Large intestine (tissue), 3 donors: Measurements from ENCODE around the gene STK26. TPM values are rescaled to one million over a fixed set of nuclear protein-coding genes. Genes with fewer than 3 reads are reported as not detected.

Source experiments
- DNase-seq, 2 donors: peaks; one replicate each; pipeline versions ENCODE4 v3.0.0 to v3.0.0-alpha.2; 2013
- H3K27ac ChIP-seq: one replicate; pipeline ENCODE4 v1.5.1; 2013; ENCODE audit warnings: low read length
- H3K27me3 ChIP-seq: 2 replicates; pipeline ENCODE4 v1.6.1; 2013; ENCODE audit warnings: low read length; ENCODE audit not compliant: control insufficient read depth, insufficient read depth
- H3K36me3 ChIP-seq: 2 replicates; pipeline ENCODE4 v1.6.1; 2013; ENCODE audit warnings: low read length; ENCODE audit not compliant: control insufficient read depth, insufficient read depth
- H3K4me1 ChIP-seq: one replicate; pipeline ENCODE4 v1.6.1; 2013; ENCODE audit warnings: low read length; ENCODE audit not compliant: control insufficient read depth, insufficient read depth
- H3K4me3 ChIP-seq: one replicate; pipeline ENCODE4 v1.5.1; 2013; ENCODE audit warnings: low read length
- H3K9me3 ChIP-seq: one replicate; pipeline ENCODE4 v1.6.1; 2013; ENCODE audit warnings: mild to moderate bottlenecking, low read depth, low read length, moderate library complexity; ENCODE audit not compliant: control insufficient read depth
- WGBS: methylation state at CpG from one replicate; pipeline ENCODE4 v1.1.5; 2013; ENCODE audit warnings: low lambda C conversion rate; ENCODE audit not compliant: insufficient coverage; 5-methylcytosine and 5-hydroxymethylcytosine counted together
- polyA plus RNA-seq: library from polyadenylated mRNA; unstranded; fragments of 120-200 nt; gene quantifications from one replicate; pipeline ENCODE4 v1.2.1, GENCODE V29; 2013

The STK26 gene
- polyA plus RNA-seq, 1 donor: 9.4 TPM

DNA sequence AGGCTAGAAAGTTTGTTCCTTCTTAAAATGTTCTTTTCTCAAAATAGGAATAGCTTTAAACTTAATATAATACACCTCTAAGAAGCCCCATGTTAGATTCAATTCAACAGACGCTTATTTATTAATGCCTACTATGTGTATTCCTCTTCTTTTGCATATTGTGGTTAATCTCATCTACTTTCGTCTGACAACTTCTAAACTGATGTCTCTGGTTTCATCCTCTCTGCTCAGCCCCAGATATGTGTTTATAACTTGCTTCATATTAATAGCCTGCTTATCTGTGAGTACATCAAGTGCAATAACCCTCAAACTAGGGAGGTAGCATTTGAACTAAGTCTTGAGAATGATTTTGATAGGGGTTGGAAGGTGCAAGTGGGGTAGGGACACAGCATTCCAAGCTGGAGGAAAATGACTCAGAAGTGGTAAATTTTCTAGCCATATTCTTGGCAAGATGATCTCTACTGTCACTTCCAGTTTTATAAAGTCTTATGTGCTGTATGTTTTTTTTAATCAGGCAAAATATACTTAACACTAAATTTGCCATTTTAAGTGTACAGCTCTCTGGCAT, 37.0 kb downstream of the STK26 start:
- H3K4me3 ChIP-seq: no peak overlapping the region
- no peak overlapping the region for H3K27ac ChIP-seq
- H3K36me3 ChIP-seq: no peaks in the 10 kb centered on the region
- H3K9me3 ChIP-seq: no peaks in the 10 kb centered on the region
- H3K4me1 ChIP-seq: no peaks in the 10 kb centered on the region
- WGBS: 100% methylated on average over 1 of the region's 2 CpGs
- no peak for DNase-seq
- no peaks in the 10 kb centered on the region for H3K27me3 ChIP-seq

DNA sequence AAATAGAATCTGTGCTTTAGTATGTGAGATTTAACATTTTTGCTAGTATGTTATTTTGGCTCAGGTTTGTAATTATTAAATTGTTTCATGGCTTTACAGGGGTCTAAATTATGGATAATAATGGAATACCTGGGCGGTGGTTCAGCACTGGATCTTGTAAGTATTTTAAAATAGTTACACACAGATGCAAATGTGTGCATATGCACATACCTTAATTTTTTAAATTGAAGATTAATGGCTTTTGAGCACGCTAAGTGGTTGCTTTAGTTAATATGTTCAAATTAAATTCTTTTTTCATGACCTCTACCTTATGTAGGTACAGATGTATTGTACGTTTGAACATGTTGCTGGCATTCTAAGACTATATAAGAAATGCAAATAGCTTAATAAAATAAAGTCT, 40.2 kb downstream of the STK26 start:
- no peak for DNase-seq
- Histone ChIP-seq H3K27me3 (no peaks in the 10 kb centered on the region), H3K27ac (no peak overlapping the region), H3K36me3 (no peaks in the 10 kb centered on the region), H3K4me1 (no peaks in the 10 kb centered on the region), H3K9me3 (no peaks in the 10 kb centered on the region), H3K4me3 (no peak overlapping the region)
- WGBS: no CpG with 5 or more reads among the region's 3 CpGs

DNA sequence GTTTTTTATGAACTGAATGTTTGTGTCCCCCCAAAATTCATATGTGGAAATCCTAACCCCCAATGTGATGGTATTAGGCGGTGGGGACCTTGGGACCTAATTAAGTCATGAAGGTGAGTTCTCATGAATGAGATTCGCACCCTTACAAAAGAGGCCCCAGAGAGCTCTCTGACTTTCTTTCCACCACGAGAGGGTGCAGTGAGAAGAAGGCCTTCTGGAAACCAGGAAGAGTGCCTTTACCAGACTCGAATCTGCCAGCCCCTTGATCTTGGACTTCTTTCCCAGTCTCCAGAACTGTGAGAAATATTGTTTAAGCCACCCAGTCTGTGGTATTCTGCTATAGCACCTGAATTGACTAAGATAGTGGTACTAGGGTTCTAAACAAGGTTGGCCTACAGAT, 40.8 kb downstream of the STK26 start:
- Histone ChIP-seq H3K36me3 (no peaks in the 10 kb centered on the region), H3K27ac (no peak overlapping the region), H3K27me3 (no peaks in the 10 kb centered on the region), H3K4me1 (no peaks in the 10 kb centered on the region), H3K9me3 (no peaks in the 10 kb centered on the region), H3K4me3 (no peak overlapping the region)
- no peak for DNase-seq
- WGBS: no CpG with 5 or more reads among the region's 4 CpGs

DNA sequence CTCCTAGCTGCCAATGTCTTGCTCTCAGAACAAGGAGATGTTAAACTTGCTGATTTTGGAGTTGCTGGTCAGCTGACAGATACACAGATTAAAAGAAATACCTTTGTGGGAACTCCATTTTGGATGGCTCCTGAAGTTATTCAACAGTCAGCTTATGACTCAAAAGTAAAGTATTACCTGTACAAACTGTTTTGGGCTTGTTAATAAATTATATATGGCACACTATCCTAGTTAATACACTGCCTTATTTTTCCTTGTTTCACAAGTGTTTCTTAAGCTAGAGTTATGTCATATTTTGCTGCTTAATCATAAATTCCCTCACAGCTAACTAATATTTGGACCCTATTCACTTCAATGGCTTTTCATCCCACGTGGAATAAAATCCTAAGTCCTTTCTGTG, 45.3 kb downstream of the STK26 start:
- Histone ChIP-seq H3K36me3 (no peaks in the 10 kb centered on the region), H3K27me3 (no peaks in the 10 kb centered on the region), H3K4me1 (no peaks in the 10 kb centered on the region), H3K27ac (no peak overlapping the region), H3K9me3 (no peaks in the 10 kb centered on the region), H3K4me3 (no peak overlapping the region)
- no peak for DNase-seq
- WGBS: no CpG with 5 or more reads among the region's 1 CpG

DNA sequence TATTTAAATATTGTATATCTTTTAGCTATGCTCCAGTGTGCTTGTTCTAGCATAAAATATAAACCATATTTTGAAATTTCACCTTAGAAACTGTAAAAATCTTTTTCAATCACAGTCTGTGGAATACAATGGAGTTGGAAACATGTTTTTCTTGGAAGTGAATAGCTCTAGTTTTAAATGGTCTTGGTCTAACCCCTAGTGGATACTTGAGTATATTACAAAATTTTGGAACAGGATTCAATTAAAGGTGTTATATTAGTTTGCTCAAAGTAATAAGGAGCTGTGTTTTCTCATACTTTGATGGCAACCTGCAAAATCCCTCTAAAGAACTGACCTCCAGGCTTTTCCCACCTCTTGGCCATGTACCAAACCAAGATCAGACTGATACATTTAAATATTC, 48.2 kb downstream of the STK26 start:
- Histone ChIP-seq H3K27me3 (no peaks in the 10 kb centered on the region), H3K9me3 (no peaks in the 10 kb centered on the region), H3K36me3 (no peaks in the 10 kb centered on the region), H3K4me3 (no peak overlapping the region), H3K4me1 (no peaks in the 10 kb centered on the region), H3K27ac (no peak overlapping the region)
- DNase-seq: no peak

DNA sequence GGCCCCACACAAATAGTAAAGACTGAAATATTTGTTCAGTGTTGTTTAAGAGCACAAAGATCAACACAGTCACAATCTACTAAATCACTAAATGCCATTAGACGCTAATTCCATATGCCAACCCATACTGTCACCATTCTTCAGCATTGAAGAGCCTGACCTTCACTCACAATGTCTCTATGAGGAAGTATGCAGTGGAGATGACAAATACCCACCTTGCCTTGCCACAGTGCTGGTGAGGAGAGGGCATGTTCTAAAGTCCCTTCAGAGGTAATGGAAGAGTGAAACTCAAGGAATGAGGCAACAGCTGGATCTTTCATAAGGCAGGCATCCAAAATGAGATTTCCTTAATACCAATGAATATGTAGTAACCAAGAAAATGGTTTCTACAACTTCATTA, 54.3 kb downstream of the STK26 start:
- H3K27me3 ChIP-seq: no peaks in the 10 kb centered on the region
- no CpG with 5 or more reads among the region's 1 CpG for WGBS
- no peaks in the 10 kb centered on the region for H3K36me3 ChIP-seq
- H3K27ac ChIP-seq: peak overlapping the region; percentile 3
- no peaks in the 10 kb centered on the region for H3K9me3 ChIP-seq
- no peaks in the 10 kb centered on the region for H3K4me1 ChIP-seq
- H3K4me3 ChIP-seq: no peak overlapping the region
- peak in 1 of 2 donors; percentile 17 for DNase-seq

DNA sequence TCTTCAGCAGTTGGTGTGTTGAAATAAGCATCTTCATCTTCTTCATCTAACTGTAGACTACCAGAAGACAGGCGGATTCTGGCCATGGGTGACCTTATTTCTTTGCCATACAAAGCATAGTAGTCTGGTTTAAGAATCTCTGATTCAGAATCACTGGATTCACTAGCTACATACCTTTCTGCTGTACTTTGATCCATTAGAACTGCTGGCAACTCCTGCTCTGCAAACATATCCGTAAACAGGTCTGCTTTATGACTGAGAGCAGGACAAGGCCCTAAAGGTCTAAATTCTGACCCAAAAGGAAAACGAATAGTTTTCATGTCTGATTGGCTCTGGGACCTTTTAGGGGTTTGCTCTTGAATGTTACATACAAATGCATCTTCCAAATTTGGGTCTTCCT, 54.8 kb downstream of the STK26 start:
- no CpG with 5 or more reads among the region's 3 CpGs for WGBS
- no peaks in the 10 kb centered on the region for H3K36me3 ChIP-seq

DNA sequence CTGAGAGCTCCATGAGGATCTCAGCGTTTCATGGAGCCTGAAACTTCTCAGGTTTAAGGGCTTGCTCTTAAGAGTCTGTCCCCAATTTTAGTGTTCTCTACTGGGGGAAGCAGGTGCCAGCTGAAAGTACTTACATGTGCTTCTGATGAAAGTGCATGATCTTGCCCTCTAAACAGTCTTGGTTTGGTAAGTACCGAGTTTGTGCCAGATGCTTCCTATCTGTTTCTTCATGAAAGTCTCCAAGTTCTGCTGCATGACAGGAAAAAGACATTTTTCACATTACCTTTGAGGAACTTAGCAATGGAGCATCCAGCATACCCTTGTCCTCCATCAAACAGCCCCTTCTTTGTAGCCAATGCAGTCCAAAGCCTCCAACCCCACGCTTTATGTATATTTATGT, 62.7 kb downstream of the STK26 start:
- H3K36me3 ChIP-seq: no peaks in the 10 kb centered on the region
- H3K4me1 ChIP-seq: no peaks in the 10 kb centered on the region
- H3K9me3 ChIP-seq: no peaks in the 10 kb centered on the region
- DNase-seq: no peak
- H3K4me3 ChIP-seq: no peak overlapping the region
- H3K27me3 ChIP-seq: no peaks in the 10 kb centered on the region
- no peak overlapping the region for H3K27ac ChIP-seq
- no CpG with 5 or more reads among the region's 3 CpGs for WGBS

More for the DNA sequence above, 54.8 kb downstream of the STK26 start:
- peak overlapping the region; percentile 3 for H3K27ac ChIP-seq
- no peaks in the 10 kb centered on the region for H3K4me1 ChIP-seq
- H3K27me3 ChIP-seq: no peaks in the 10 kb centered on the region
- no peaks in the 10 kb centered on the region for H3K9me3 ChIP-seq
- no peak overlapping the region for H3K4me3 ChIP-seq
- DNase-seq: peak in 1 of 2 donors; percentile 26

DNA sequence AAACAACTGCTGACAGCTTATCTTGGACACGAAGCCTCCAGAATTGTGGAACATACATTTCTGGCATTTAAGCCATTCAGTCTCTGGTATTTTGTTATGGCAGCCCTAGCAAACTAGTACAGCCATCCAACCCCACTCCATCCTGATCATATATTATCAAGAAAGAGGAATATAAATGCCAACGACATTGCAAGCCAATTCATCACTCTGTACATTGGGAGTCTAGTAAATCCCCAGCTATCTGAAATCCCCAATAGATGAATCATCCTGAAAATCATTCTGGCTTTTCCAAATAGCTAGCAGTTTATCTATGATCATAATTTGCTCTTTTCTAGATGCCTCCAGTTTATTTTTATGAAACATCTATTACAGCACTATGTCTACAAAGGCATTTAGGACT, 63.6 kb downstream of the STK26 start:
- Histone ChIP-seq H3K27ac (no peak overlapping the region), H3K36me3 (no peaks in the 10 kb centered on the region), H3K27me3 (no peaks in the 10 kb centered on the region), H3K4me3 (no peak overlapping the region), H3K9me3 (no peaks in the 10 kb centered on the region), H3K4me1 (no peaks in the 10 kb centered on the region)
- WGBS: no CpG with 5 or more reads among the region's 2 CpGs
- no peak for DNase-seq

DNA sequence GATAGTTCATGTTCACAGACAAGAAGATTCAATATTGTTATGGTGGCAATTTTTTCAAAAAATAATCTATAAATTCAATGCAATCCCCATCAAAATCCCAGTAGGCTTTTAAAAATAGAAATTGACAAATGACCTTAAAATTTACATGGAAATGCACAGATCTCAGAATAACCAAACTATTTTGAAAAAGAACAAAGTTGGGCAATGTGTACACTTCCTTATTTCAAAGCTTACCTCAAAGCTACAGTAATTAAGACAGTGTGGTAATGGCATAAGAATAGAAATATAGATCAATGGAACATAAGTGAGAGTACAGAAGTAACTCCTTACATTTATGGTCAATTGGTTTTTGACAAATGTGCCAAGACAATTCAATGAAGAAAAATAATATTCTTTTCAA, 65.8 kb downstream of the STK26 start:
- Histone ChIP-seq H3K27me3 (no peaks in the 10 kb centered on the region), H3K4me1 (no peaks in the 10 kb centered on the region), H3K36me3 (no peaks in the 10 kb centered on the region), H3K9me3 (no peaks in the 10 kb centered on the region), H3K27ac (no peak overlapping the region), H3K4me3 (no peak overlapping the region)
- DNase-seq: no peak

DNA sequence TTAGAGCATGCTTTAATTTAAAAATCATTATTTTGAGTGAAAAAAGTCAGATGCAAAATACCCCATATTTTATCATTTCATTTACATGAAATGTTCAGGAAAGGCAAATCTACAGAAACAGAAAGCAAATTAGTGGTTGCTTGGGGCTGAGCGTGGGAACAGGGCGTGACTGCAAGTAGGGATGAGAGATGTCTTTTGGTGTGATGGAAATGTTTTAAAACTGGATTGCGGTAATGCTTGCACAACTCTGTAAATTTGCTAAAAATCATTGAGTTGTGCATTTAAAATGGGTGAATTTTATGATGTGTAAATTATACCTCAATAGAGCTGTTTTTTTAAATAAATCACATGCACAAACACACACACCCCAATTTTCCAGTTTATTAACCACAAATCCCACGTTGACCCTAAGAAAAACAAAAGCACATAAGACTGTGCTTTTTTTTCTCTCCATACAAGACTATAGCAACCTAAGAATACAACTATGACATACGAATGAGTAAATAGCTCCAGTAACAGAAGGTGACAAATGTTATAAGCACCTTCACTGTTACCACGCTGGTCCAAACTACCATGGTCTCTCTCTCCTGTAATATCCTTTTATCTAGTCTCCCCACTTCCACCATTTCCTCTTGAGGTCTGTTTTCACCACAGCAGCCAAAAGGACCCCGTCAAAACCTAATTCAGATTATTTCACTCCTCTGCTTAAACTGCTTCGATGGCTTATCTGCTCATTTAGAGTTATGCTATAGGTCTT, 67.5 kb downstream of the STK26 start:
- 83% methylated on average over 1 of the region's 8 CpGs for WGBS
- H3K9me3 ChIP-seq: no peaks in the 10 kb centered on the region
- no peak for DNase-seq
- no peak overlapping the region for H3K27ac ChIP-seq
- H3K36me3 ChIP-seq: no peaks in the 10 kb centered on the region
- H3K4me1 ChIP-seq: no peaks in the 10 kb centered on the region
- no peaks in the 10 kb centered on the region for H3K27me3 ChIP-seq
- no peak overlapping the region for H3K4me3 ChIP-seq
